Measurements from ENCODE around the gene POLE. TPM values are rescaled to one million over a fixed set of nuclear protein-coding genes. Genes with fewer than 3 reads are reported as not detected.

Gene POLE
- total and polyA plus RNA-seq, 5 experiments from 2014 or later = 2.8 to 56.1 (median 3.3) TPM

- peaks cover 4 to 22% (median 10%) of the 10 kb centered on the region in 3 donors for H3K36me3 Mint-ChIP-seq
- H3K4me3 Mint-ChIP-seq = peak overlapping the region in 2 of 10 donors; percentile 26 to 80
- H3K4me1 Mint-ChIP-seq = peaks cover 8 to 36% (median 18%) of the 10 kb centered on the region in 4 donors
- peaks cover 0 to 18% (median 0%) of the 10 kb centered on the region in 9 donors for H3K9me3 Mint-ChIP-seq
- no peak for ATAC-seq
- POLR2A ChIA-PET = interaction anchor here (1.0 to 1.4 kb wide), 2 partner anchors 10 to 27 kb away, joined by 3 to 5 read pairs; no protein-coding TSS in a partner anchor
- H3K27me3 Mint-ChIP-seq = no peaks in the 10 kb centered on the region
- DNase-seq = no peak
- peak overlapping the region in 2 of 10 donors; percentile 29 to 58 for H3K27ac Mint-ChIP-seq
Measured at GRCh38 chr12:132713123-132713522, 26.0 kb upstream of the POLE start.

DNA sequence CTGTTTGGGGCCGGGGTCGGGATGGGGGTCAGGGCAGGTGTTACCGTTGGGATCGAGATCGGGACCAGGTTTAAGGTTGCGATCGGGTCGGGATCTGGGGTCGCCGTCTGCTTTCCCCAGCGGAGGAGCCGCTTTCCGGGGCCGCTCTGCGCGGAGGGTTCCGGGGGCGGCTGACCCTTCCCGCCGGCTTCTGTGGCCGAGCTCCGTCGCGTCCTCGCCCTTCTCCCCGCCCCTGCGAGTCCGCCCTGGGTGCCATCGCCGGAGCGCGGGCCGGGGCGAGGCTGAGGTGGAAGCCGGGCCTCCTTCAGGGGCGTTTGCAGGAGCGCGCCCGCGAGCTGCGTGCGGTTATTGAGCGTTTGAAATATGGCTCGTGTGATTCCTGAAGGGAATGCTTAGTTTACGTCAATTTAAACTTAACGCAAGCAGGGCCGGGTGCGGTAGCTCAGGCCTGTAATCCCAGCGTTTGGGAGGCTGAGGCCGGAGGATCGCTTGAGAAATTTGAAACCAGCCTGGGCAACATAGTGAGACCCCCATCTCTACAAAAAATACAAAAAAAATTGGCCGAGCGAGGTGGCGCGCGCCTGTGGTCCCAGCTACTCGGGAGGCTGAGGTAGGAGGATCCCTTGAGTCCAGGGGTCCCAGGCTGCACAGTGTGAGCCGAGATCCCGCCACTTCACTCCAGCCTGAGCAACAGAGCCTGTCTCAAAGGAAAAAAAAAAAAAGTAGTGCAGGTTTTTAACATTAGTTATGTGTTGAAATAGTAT, 24.1 kb upstream of the POLE start:
- Mint-ChIP-seq H3K27ac (peak overlapping the region; percentile 13 to 90 (median 42)), H3K36me3 (peaks cover 8 to 12% (median 12%) of the 10 kb centered on the region in 3 donors), H3K9me3 (peaks cover 0 to 32% (median 4%) of the 10 kb centered on the region in 9 donors), H3K4me1 (peaks cover 8 to 37% (median 18%) of the 10 kb centered on the region in 4 donors), H3K4me3 (peak overlapping the region; percentile 70 to 90 (median 80)), H3K27me3 (no peaks in the 10 kb centered on the region)
- ATAC-seq (peak in 1 of 2 donors; percentile 8), DNase-seq (peak in 4 of 10 donors; percentile 21 to 62 (median 25))
- POLR2A ChIA-PET = interaction anchor here (1.0 to 1.8 kb wide), 5 partner anchors 46 to 198 kb away, joined by 3 to 6 read pairs (median 4); partner anchors contain the start of genes CHFR and GOLGA3

DNA sequence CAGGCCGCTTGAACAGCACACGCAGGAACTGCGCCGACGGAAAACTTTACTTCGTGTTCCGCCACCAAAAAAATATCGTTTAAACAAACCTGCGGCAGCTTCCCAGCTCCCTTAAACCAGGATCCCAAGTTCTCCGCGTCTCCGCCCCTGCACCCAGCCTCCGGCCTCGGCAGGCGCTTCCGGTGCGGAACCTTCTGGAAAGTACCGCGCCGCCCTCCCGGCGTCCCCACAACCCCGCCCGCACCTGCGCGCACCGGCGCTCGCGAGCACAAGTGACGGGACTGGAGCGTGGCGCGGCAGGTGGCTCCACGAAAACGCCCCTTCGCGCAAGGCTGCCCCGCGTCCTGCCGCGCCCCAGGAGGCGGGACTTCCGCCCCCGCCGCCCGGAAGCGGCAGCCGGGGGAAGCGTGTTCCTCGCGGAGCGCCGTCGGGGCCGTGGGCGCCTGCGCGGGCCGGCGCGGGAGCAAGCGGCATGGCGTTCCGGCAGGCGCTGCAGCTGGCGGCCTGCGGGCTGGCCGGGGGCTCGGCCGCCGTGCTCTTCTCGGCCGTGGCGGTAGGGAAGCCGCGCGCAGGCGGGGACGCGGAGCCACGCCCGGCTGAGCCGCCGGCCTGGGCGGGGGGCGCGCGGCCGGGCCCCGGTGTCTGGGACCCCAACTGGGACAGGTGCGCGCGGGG, 23.4 kb upstream of the POLE start, which contains the start of gene PGAM5:
TSS of gene PGAM5 (plus strand) at position 438 of the 675 bp plus-strand sequence. CDS start at position 473, 35 bp downstream.
- peaks cover 0 to 34% (median 4%) of the 10 kb centered on the region in 9 donors for H3K9me3 Mint-ChIP-seq
- ATAC-seq (peak; percentile 93 to 97), DNase-seq (peak; percentile 85 to 95 (median 94))
- H3K4me1 Mint-ChIP-seq = peaks cover 8 to 37% (median 18%) of the 10 kb centered on the region in 4 donors
- POLR2A ChIA-PET = interaction anchor here (0.7 to 1.8 kb wide), 6 partner anchors 47 to 276 kb away, joined by 3 to 6 read pairs (median 4); partner anchors contain the start of genes CHFR, GOLGA3 and ZNF26
- H3K27me3 Mint-ChIP-seq = no peaks in the 10 kb centered on the region
- peak within 1 kb of the TSS; percentile 79 to 92 (median 89) for H3K4me3 Mint-ChIP-seq
- H3K27ac Mint-ChIP-seq = peak within 1 kb of the TSS; percentile 88 to 96 (median 94)
- peaks cover 8 to 12% (median 12%) of the 10 kb centered on the region in 3 donors for H3K36me3 Mint-ChIP-seq

GRCh38 chr12:132710043-132710404, 22.9 kb upstream of the POLE start:
- peak overlapping the region; percentile 78 to 92 (median 89) for H3K4me3 Mint-ChIP-seq
- POLR2A ChIA-PET = interaction anchor here (0.7 to 1.8 kb wide), 5 partner anchors 46 to 276 kb away, joined by 3 to 6 read pairs (median 4); partner anchors contain the start of genes CHFR, GOLGA3 and ZNF26
- peaks cover 7 to 12% (median 12%) of the 10 kb centered on the region in 3 donors for H3K36me3 Mint-ChIP-seq
- H3K9me3 Mint-ChIP-seq = peaks cover 0 to 36% (median 4%) of the 10 kb centered on the region in 9 donors
- peaks cover 8 to 37% (median 18%) of the 10 kb centered on the region in 4 donors for H3K4me1 Mint-ChIP-seq
- DNase-seq (peak in 2 of 10 donors; percentile 15 to 58), ATAC-seq (no peak)
- peak overlapping the region; percentile 88 to 96 (median 94) for H3K27ac Mint-ChIP-seq
- no peaks in the 10 kb centered on the region for H3K27me3 Mint-ChIP-seq

DNA sequence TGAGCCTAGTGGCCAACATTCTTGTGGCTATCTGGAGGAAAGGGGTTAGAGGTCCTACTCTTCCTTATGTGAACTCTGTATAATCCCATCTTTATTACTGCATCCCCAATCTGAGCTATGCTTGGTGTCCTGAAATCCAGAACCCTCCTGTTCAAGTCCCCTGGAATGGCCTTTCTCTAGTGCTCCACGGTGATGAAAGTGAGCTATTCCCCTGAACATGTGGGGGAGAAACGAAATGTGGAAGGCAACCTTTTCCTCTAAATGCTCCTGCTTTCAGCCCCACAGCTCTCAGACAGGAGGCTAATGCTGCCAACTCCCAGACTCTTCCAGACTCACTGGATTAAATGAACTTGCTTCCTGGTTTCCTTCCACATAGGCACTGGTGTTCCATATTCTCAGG, 21.0 kb upstream of the POLE start:
- POLR2A ChIA-PET = interaction anchor here (0.8 kb wide), 1 partner anchor 12 kb away, joined by 4 read pairs; no protein-coding TSS in a partner anchor
- Mint-ChIP-seq H3K4me3 (peak overlapping the region in 5 of 10 donors; percentile 15 to 50 (median 26)), H3K27ac (peak overlapping the region in 6 of 10 donors; percentile 27 to 69 (median 44)), H3K9me3 (peaks cover 0 to 39% (median 9%) of the 10 kb centered on the region in 9 donors), H3K36me3 (peaks cover 2 to 17% (median 16%) of the 10 kb centered on the region in 3 donors), H3K4me1 (peaks cover 1 to 27% (median 13%) of the 10 kb centered on the region in 4 donors), H3K27me3 (no peaks in the 10 kb centered on the region)
- DNase-seq (no peak), ATAC-seq (no peak)

- Mint-ChIP-seq H3K27ac (peak overlapping the region in 7 of 10 donors; percentile 13 to 74 (median 56)), H3K36me3 (peaks cover 4 to 17% (median 16%) of the 10 kb centered on the region in 3 donors)
Measured at GRCh38 chr12:132707241-132707640, 20.1 kb upstream of the POLE start.

GRCh38 chr12:132703641-132704040, 16.5 kb upstream of the POLE start:
- peaks cover 0 to 26% (median 10%) of the 10 kb centered on the region in 9 donors for H3K9me3 Mint-ChIP-seq
- no peak overlapping the region for H3K4me3 Mint-ChIP-seq
- H3K27me3 Mint-ChIP-seq = no peaks in the 10 kb centered on the region
- ATAC-seq = no peak
- peaks cover 17 to 27% (median 17%) of the 10 kb centered on the region in 3 donors for H3K36me3 Mint-ChIP-seq
- H3K27ac Mint-ChIP-seq = peak overlapping the region in 3 of 10 donors; percentile 75 to 80 (median 80)
- peaks cover 0 to 5% (median 3%) of the 10 kb centered on the region in 4 donors for H3K4me1 Mint-ChIP-seq
- POLR2A ChIA-PET = no interaction called here
- no peak for DNase-seq

More at GRCh38 chr12:132707241-132707640, 20.1 kb upstream of the POLE start:
- POLR2A ChIA-PET = no interaction called here
- Mint-ChIP-seq H3K27me3 (no peaks in the 10 kb centered on the region), H3K4me1 (peaks cover 0 to 19% (median 11%) of the 10 kb centered on the region in 4 donors), H3K9me3 (peaks cover 0 to 39% (median 10%) of the 10 kb centered on the region in 9 donors), H3K4me3 (peak overlapping the region in 3 of 10 donors; percentile 5 to 40 (median 40))
- ATAC-seq (no peak), DNase-seq (no peak)

DNA sequence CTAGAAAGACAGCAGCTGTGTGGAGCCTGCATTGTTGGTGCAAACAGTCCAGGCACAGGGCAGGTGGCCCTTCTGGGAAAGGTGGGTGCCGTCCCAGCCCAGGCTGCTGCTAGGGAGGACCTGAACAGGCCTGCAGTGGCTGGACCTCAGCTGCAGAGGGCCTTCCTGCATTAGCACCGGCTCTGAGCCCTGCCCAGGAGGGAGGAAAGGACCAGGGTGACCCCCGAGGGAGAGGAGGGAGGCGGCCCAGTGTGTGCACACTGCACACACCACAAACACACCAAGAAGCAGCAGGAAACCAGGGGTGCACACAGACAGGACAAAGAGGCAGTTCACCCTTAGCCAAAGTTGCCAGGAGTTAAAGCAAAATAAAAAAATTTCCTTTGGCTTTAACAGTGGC, 15.5 kb upstream of the POLE start:
- POLR2A ChIA-PET = no interaction called here
- H3K27me3 Mint-ChIP-seq = no peaks in the 10 kb centered on the region
- peaks cover 0 to 17% (median 9%) of the 10 kb centered on the region in 9 donors for H3K9me3 Mint-ChIP-seq
- peaks cover 0 to 5% (median 3%) of the 10 kb centered on the region in 4 donors for H3K4me1 Mint-ChIP-seq
- ATAC-seq = no peak
- H3K4me3 Mint-ChIP-seq = no peak overlapping the region
- H3K36me3 Mint-ChIP-seq = peaks cover 11 to 28% (median 24%) of the 10 kb centered on the region in 3 donors
- peak overlapping the region in 1 of 10 donors; percentile 33 for H3K27ac Mint-ChIP-seq
- DNase-seq = no peak

- ATAC-seq (no peak), DNase-seq (no peak)
- H3K4me3 Mint-ChIP-seq = no peak overlapping the region
- POLR2A ChIA-PET = interaction anchor here (0.7 kb wide), 1 partner anchor 600 kb away, joined by 4 read pairs; no protein-coding TSS in a partner anchor
- no peak overlapping the region for H3K27ac Mint-ChIP-seq
- H3K27me3 Mint-ChIP-seq = no peaks in the 10 kb centered on the region
- H3K4me1 Mint-ChIP-seq = peaks cover 0 to 5% (median 2%) of the 10 kb centered on the region in 4 donors
- H3K9me3 Mint-ChIP-seq = peaks cover 0 to 10% (median 0%) of the 10 kb centered on the region in 9 donors
- H3K36me3 Mint-ChIP-seq = peaks cover 5 to 35% (median 29%) of the 10 kb centered on the region in 3 donors
Measured at GRCh38 chr12:132700212-132700822, 13.2 kb upstream of the POLE start.

- peaks cover 0 to 35% (median 20%) of the 10 kb centered on the region in 3 donors for H3K36me3 Mint-ChIP-seq
- peaks cover 0 to 5% (median under 1%) of the 10 kb centered on the region in 4 donors for H3K4me1 Mint-ChIP-seq
- DNase-seq (no peak), ATAC-seq (no peak)
- no peak overlapping the region for H3K27ac Mint-ChIP-seq
- POLR2A ChIA-PET = no interaction called here
- no peaks in the 10 kb centered on the region for H3K27me3 Mint-ChIP-seq
- H3K4me3 Mint-ChIP-seq = no peak overlapping the region
- peaks cover 0 to 3% (median 0%) of the 10 kb centered on the region in 9 donors for H3K9me3 Mint-ChIP-seq
Measured at GRCh38 chr12:132698341-132698740, 11.2 kb upstream of the POLE start.

GRCh38 chr12:132695431-132695830, 8.3 kb upstream of the POLE start:
- no peaks in the 10 kb centered on the region for H3K27me3 Mint-ChIP-seq
- POLR2A ChIA-PET = interaction anchor here (1.0 kb wide), 2 partner anchors 10 to 13 kb away, joined by 4 read pairs; no protein-coding TSS in a partner anchor
- H3K27ac Mint-ChIP-seq = no peak overlapping the region

More at GRCh38 chr12:132695431-132695830, 8.3 kb upstream of the POLE start:
- H3K4me1 Mint-ChIP-seq = peaks cover 0 to 3% (median 0%) of the 10 kb centered on the region in 4 donors
- peaks cover 0 to 31% (median 19%) of the 10 kb centered on the region in 3 donors for H3K36me3 Mint-ChIP-seq
- no peaks in the 10 kb centered on the region for H3K9me3 Mint-ChIP-seq
- no peak overlapping the region for H3K4me3 Mint-ChIP-seq
- DNase-seq (no peak), ATAC-seq (no peak)

Measured in naive thymus-derived CD8-positive, alpha-beta T cell (primary cell).